T-cell (primary cell): ENCODE data around the gene IL18. TPM values are rescaled to one million over a fixed set of nuclear protein-coding genes. Genes with fewer than 3 reads are reported as not detected.

Experiments
- ATAC-seq, 4 experiments: fragments of 200-7000 bp in 3 of 4; fragments of 150-1000 bp in 1 of 4; cut with Tn5 transposase; replicated peaks in 1 of 4; 1 replicate in 3 of 4; 2 replicates in 1 of 4; pipeline ENCODE4 v1.10.0; 2021; ENCODE audit warnings: moderate library complexity in 3 of 4, mild to moderate bottlenecking in 2 of 4, moderate number of reproducible peaks in 1 of 4
- CTCF ChIA-PET, 2 donors: fragments of 300-600 bp; sonication (Branson Sonifier 250); formaldehyde crosslinking; loops; one replicate each; lab custom pipeline; 2022; ENCODE audit warnings: antibody characterized with exemption in 2 of 2; lab: Charles Lee
- POLR2A ChIA-PET, 2 donors: fragments of 300-600 bp; sonication (Branson Sonifier 250); formaldehyde crosslinking; loops; one replicate each; lab custom pipeline; 2022; ENCODE audit warnings: antibody characterized with exemption in 2 of 2; lab: Charles Lee
- DNase-seq, 35 experiments: peaks; one replicate each; pipeline versions ENCODE4 v3.0.0 to v3.0.0-alpha.2; 2013 to 2023
- H3K27ac ChIP-seq: one replicate; pipeline ENCODE4 v1.5.1; 2013; ENCODE audit warnings: low read length
- H3K27me3 ChIP-seq, 2 experiments: replicated peaks in 1 of 2; 1 replicate in 1 of 2; 2 replicates in 1 of 2; pipeline versions ENCODE4 v1.6.1 to v1.7.0; 2013; ENCODE audit warnings: low read length in 1 of 2, mixed read lengths in 1 of 2; ENCODE audit not compliant: control insufficient read depth in 2 of 2, insufficient read depth in 2 of 2; ENCODE audit errors: extremely low read depth in 1 of 2
- H3K36me3 ChIP-seq, 2 donors: 1 replicate in 1 of 2; 2 replicates in 1 of 2; pipeline versions ENCODE4 v1.6.1 to v1.7.0; 2013; ENCODE audit warnings: low read length in 1 of 2; ENCODE audit not compliant: control insufficient read depth in 2 of 2, insufficient read depth in 1 of 2; ENCODE audit errors: extremely low read depth in 1 of 2
- H3K4me1 ChIP-seq, 2 experiments: 1 replicate in 1 of 2; 2 replicates in 1 of 2; pipeline versions ENCODE4 v1.6.1 to v1.7.0; 2013; ENCODE audit warnings: low read length in 2 of 2, mixed read lengths in 1 of 2; ENCODE audit not compliant: insufficient read depth in 2 of 2, control insufficient read depth in 1 of 2; ENCODE audit errors: extremely low read depth in 1 of 2
- H3K4me3 ChIP-seq, 2 donors: 1 replicate in 1 of 2; 2 replicates in 1 of 2; pipeline versions ENCODE4 v1.5.1 to v1.7.0; 2013; ENCODE audit warnings: mild to moderate bottlenecking in 2 of 2, low read length in 1 of 2, moderate library complexity in 1 of 2; ENCODE audit not compliant: control insufficient read depth in 1 of 2; ENCODE audit errors: extremely low read depth in 1 of 2
- H3K9me3 ChIP-seq: 2 replicates; pipeline ENCODE4 v1.7.0; 2013
- H3K27ac Mint-ChIP-seq, 2 donors: one replicate each; pipeline ENCODE4 v1.8.0; 2020 to 2021; ENCODE audit warnings: mild to moderate bottlenecking in 2 of 2, mixed read lengths in 2 of 2
- H3K27me3 Mint-ChIP-seq, 2 donors: one replicate each; pipeline ENCODE4 v1.8.0; 2021 to 2022; ENCODE audit warnings: mixed read lengths in 2 of 2
- H3K36me3 Mint-ChIP-seq: one replicate; pipeline ENCODE4 v1.8.0; 2021; ENCODE audit warnings: mixed read lengths
- H3K4me1 Mint-ChIP-seq, 3 donors: one replicate each; pipeline ENCODE4 v1.8.0; 2020 to 2022; ENCODE audit warnings: mixed read lengths in 3 of 3, mild to moderate bottlenecking in 1 of 3
- H3K4me3 Mint-ChIP-seq, 3 donors: one replicate each; pipeline ENCODE4 v1.8.0; 2020 to 2022; ENCODE audit warnings: mild to moderate bottlenecking in 3 of 3, mixed read lengths in 3 of 3, moderate library complexity in 3 of 3
- H3K9me3 Mint-ChIP-seq, 3 donors: one replicate each; pipeline ENCODE4 v1.8.0; 2020 to 2022; ENCODE audit warnings: mixed read lengths in 3 of 3
- WGBS: methylation state at CpG from one replicate; pipeline ENCODE4 v1.1.5; 2013; ENCODE audit warnings: missing lambda C conversion rate; ENCODE audit not compliant: insufficient coverage; 5-methylcytosine and 5-hydroxymethylcytosine counted together
- total RNA-seq, 35 experiments: library from RNA in 6 of 35; stranded (reverse) in 6 of 35; fragments of 120-200 nt in 1 of 35; gene quantifications; one replicate each; pipeline versions ENCODE4 v1.2.1 to v1.2.4 and lab custom pipeline; 2013 to 2026

Gene IL18
- under 1 TPM; 0.20 to 0.53 (median 0.35) TPM for total RNA-seq
- total RNA-seq (2013), result 0.17 TPM
- total RNA-seq (lab: John Stamatoyannopoulos, UW), result 0.04 to 0.89 (median 0.26) reads per million in 29 experiments

DNA sequence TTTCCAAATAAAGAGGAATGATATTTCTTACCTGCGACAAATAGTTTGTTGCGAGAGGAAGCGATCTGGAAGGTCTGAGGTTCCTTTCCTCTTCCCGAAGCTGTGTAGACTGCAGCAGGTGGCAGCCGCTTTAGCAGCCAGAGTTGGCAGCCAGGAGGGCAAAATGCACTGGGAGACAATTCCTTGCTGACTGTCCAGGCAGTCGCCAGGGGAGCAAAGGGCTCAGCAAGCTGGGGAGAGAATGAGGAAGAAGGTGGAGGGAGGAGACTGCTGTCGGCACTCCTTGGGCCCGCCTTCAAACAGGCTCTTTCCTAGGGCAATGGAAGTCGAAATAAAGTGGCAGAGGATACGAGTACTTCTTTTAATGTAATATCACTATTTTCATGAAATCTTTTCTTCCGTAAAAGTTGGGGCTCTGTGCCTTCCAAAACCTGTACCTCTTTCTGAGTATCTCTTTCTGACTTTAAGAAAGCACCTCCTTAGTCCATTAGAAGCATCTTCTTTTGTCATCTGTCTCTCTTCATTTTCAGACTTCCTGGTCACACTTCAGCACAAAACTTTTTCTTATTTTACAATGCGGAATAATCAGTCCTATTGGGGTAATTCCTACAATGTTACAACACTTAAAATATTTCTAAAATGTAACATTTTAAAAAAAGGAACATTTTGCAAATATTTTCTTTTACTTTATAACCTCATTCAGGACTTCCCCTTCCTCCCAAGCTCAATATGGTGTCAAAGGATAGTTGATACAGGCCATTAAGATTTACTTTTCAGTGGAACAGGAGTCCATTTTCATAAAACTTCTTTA lies at the start of gene IL18:
Gene IL18 (minus strand): TSS at position 220 of the 811 bp plus-strand sequence. CDS start 9,041 bp downstream, outside the sequence.
- CTCF ChIA-PET, result no interaction called here
- Histone ChIP-seq H3K4me3 (no peak within 1 kb of the TSS), H3K36me3 (peaks cover 0 to 2% of the 10 kb centered on the region in 2 donors), H3K4me1 (no peaks in the 10 kb centered on the region), H3K27me3 (peaks cover 0 to 7% of the 10 kb centered on the region in 2 experiments), H3K9me3 (no peaks in the 10 kb centered on the region), H3K27ac (no peak within 1 kb of the TSS)
- DNase-seq (no peak), ATAC-seq (no peak)
- Mint-ChIP-seq H3K27me3 (peaks cover 12 to 21% of the 10 kb centered on the region in 2 donors), H3K27ac (no peak within 1 kb of the TSS), H3K9me3 (no peaks in the 10 kb centered on the region), H3K36me3 (peaks cover 4% of the 10 kb centered on the region), H3K4me3 (peak within 1 kb of the TSS in 2 of 3 donors; percentile 26 to 42), H3K4me1 (peaks cover 0 to 4% (median 3%) of the 10 kb centered on the region in 3 donors)
- 60% methylated on average over 6 of the region's 12 CpGs for WGBS
- POLR2A ChIA-PET, result no interaction called here

DNA sequence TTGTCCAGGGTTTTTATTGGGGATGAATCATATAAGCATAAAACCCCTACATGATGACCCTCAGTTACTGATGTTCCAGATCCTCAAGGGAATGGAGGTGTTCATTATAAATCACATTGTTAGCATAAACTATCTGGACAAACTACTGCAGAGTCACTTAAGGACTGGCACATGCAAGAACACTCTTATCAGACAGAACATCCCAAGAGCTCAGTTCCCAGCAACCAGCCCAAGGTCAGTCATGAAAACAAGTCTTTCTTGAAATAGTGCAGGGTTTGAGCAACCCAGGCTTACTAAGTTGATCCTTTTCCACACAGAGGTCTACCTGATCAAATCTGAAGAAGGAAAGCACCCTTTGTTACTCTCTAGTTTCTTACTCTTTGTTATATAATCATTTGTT lies 48.8 kb upstream of the IL18 start:
- Mint-ChIP-seq H3K27ac (no peak overlapping the region), H3K4me1 (peaks cover 0 to 12% (median 10%) of the 10 kb centered on the region in 3 donors), H3K4me3 (no peak overlapping the region), H3K9me3 (no peaks in the 10 kb centered on the region), H3K27me3 (peaks cover 3 to 4% of the 10 kb centered on the region in 2 donors), H3K36me3 (no peaks in the 10 kb centered on the region)
- Histone ChIP-seq H3K9me3 (no peaks in the 10 kb centered on the region), H3K27me3 (no peaks in the 10 kb centered on the region), H3K36me3 (no peaks in the 10 kb centered on the region), H3K4me1 (peaks cover 0 to 10% of the 10 kb centered on the region in 2 experiments), H3K27ac (no peak overlapping the region), H3K4me3 (no peak overlapping the region)
- ChIA-PET CTCF (interaction anchor here in 1 of 2 donors (0.9 kb wide), 1 partner anchor 71 kb away, joined by 3 read pairs; no protein-coding TSS in a partner anchor), POLR2A (no interaction called here)
- DNase-seq (no peak), ATAC-seq (no peak)

DNA sequence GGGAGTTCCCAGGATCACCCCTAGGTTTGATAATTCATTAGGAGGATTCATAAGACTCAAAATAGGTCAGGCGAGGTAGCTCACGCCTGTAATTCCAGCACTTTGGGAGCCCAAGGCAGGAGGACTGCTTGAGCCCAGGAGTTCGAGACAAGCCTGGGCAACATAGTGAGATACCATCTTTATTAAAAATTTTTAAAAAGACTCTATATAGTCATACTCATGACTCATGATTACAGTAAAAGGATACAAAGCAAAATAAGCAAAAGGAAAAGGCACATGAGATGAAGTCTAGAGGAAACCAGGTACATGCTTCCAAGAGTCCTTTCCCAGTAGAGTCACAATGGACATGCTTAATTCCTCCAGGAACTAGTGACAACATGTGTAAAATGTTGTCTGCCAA lies 48.4 kb upstream of the IL18 start:
- no peak for DNase-seq
- H3K4me3 ChIP-seq, result no peak overlapping the region
- Mint-ChIP-seq H3K9me3 (no peaks in the 10 kb centered on the region), H3K4me1 (peaks cover 0 to 12% (median 10%) of the 10 kb centered on the region in 3 donors), H3K27ac (no peak overlapping the region), H3K4me3 (no peak overlapping the region), H3K36me3 (no peaks in the 10 kb centered on the region), H3K27me3 (peaks cover 3 to 4% of the 10 kb centered on the region in 2 donors)
- no peaks in the 10 kb centered on the region for H3K9me3 ChIP-seq
- no peak overlapping the region for H3K27ac ChIP-seq
- WGBS, result 90% methylated on average over 2 of the region's 3 CpGs
- no peaks in the 10 kb centered on the region for H3K27me3 ChIP-seq
- peaks cover 0 to 10% of the 10 kb centered on the region in 2 experiments for H3K4me1 ChIP-seq
- ChIA-PET POLR2A (no interaction called here), CTCF (interaction anchor here in 1 of 2 donors (0.9 to 1.0 kb wide), 2 partner anchors 68 to 71 kb away, joined by 3 read pairs; no protein-coding TSS in a partner anchor)
- no peaks in the 10 kb centered on the region for H3K36me3 ChIP-seq
- no peak for ATAC-seq

DNA sequence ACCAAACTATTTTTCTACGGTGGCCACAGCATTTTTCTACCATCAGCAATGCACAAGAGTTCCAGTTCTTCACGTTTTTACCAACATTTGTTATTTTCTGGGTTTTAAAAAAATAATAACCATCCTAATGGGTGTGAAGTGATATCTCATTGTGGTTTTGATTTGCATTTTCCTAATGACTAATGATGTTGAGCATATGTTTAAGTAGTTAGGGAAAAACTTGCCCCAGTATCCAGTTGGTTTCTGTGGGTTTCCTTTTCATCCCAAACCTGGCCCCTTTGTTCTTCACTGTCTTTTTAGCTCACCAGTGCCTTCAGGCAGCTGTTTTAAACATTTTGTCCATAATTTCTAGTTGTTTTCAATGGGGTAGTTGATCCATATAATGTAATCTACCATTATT lies 47.6 kb upstream of the IL18 start:
- no peak overlapping the region for H3K27ac ChIP-seq
- H3K4me3 ChIP-seq, result no peak overlapping the region
- POLR2A ChIA-PET, result no interaction called here
- Mint-ChIP-seq H3K4me3 (no peak overlapping the region), H3K27me3 (peaks cover 4% of the 10 kb centered on the region in 2 donors), H3K9me3 (no peaks in the 10 kb centered on the region), H3K27ac (no peak overlapping the region), H3K36me3 (peaks cover 4% of the 10 kb centered on the region), H3K4me1 (peaks cover 0 to 12% (median 10%) of the 10 kb centered on the region in 3 donors)
- no peak for ATAC-seq
- no peaks in the 10 kb centered on the region for H3K27me3 ChIP-seq
- CTCF ChIA-PET, result interaction anchor here in 1 of 2 donors (0.9 to 1.0 kb wide), 2 partner anchors 68 to 72 kb away, joined by 3 read pairs; no protein-coding TSS in a partner anchor
- no peaks in the 10 kb centered on the region for H3K36me3 ChIP-seq
- no CpG with 5 or more reads among the region's 2 CpGs for WGBS
- no peak for DNase-seq
- no peaks in the 10 kb centered on the region for H3K9me3 ChIP-seq
- peaks cover 0 to 10% of the 10 kb centered on the region in 2 experiments for H3K4me1 ChIP-seq

DNA sequence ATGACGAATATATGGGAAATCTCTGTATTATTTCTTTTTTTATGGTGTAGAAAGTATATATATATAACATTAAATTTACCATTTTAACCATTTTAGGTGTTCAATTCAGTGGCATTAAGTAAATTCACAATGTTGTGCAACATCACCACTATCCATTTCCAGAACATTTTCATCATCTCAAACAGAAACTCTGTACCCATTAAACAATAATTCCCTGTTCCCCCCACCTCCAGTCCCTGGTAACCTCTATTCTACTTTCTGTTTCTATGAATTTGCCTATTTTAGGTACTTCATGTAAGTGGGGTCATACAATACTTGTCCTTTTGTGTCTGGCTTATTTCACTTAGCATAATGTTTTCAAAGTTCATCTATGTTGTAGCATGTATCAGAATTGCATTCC lies 47.0 kb upstream of the IL18 start:
- H3K36me3 Mint-ChIP-seq, result peaks cover 4% of the 10 kb centered on the region
- CTCF ChIA-PET, result no interaction called here
- no peaks in the 10 kb centered on the region for H3K9me3 Mint-ChIP-seq
- no CpG with 5 or more reads among the region's 1 CpG for WGBS
- peaks cover 0 to 12% (median 10%) of the 10 kb centered on the region in 3 donors for H3K4me1 Mint-ChIP-seq
- H3K9me3 ChIP-seq, result no peaks in the 10 kb centered on the region
- H3K27ac Mint-ChIP-seq, result no peak overlapping the region
- H3K4me1 ChIP-seq, result peaks cover 0 to 10% of the 10 kb centered on the region in 2 experiments
- POLR2A ChIA-PET, result no interaction called here
- peaks cover 4% of the 10 kb centered on the region in 2 donors for H3K27me3 Mint-ChIP-seq
- H3K36me3 ChIP-seq, result no peaks in the 10 kb centered on the region
- no peak for ATAC-seq
- DNase-seq, result no peak
- H3K4me3 Mint-ChIP-seq, result no peak overlapping the region
- H3K27ac ChIP-seq, result no peak overlapping the region
- peaks cover 0 to 3% of the 10 kb centered on the region in 2 experiments for H3K27me3 ChIP-seq
- H3K4me3 ChIP-seq, result no peak overlapping the region

DNA sequence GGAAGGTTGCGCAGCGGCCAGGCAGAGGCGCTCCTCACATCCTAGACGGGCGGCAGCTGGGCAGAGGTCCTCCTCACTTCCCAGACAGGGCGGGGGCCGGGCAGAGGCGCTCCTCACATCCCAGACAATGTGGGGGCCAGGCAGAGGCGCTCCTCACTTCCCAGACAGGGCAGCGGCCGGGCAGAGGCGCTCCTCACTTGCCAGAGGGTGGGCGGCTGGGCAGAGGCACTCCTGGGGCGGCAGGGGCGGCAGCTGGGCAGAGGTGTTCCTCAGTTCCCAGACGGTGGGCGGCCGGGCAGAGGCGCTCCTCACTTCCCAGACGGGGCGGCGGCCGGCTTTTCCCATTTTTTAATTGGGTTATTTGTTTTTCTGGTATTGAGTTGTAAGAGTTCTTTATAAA lies 42.2 kb upstream of the IL18 start:
- H3K4me1 ChIP-seq, result no peaks in the 10 kb centered on the region
- H3K27ac Mint-ChIP-seq, result no peak overlapping the region
- no peaks in the 10 kb centered on the region for H3K36me3 ChIP-seq
- no peak overlapping the region for H3K27ac ChIP-seq
- peaks cover 4% of the 10 kb centered on the region in 2 donors for H3K27me3 Mint-ChIP-seq
- no peak overlapping the region for H3K4me3 ChIP-seq
- H3K36me3 Mint-ChIP-seq, result peaks cover 4% of the 10 kb centered on the region
- no peaks in the 10 kb centered on the region for H3K9me3 ChIP-seq
- no peak for DNase-seq
- no peaks in the 10 kb centered on the region for H3K9me3 Mint-ChIP-seq
- peaks cover 0 to 3% of the 10 kb centered on the region in 2 experiments for H3K27me3 ChIP-seq
- POLR2A ChIA-PET, result no interaction called here
- ATAC-seq, result no peak
- H3K4me1 Mint-ChIP-seq, result peaks cover 0 to 2% (median 0%) of the 10 kb centered on the region in 3 donors
- WGBS, result 91% methylated on average over 17 of the region's 23 CpGs
- H3K4me3 Mint-ChIP-seq, result no peak overlapping the region
- CTCF ChIA-PET, result no interaction called here
